Measurements from ENCODE around the gene LRRN3.
A peak's percentile ranks its signal among the peaks of the same experiment; 100 is the strongest.

The LRRN3 gene

DNA sequence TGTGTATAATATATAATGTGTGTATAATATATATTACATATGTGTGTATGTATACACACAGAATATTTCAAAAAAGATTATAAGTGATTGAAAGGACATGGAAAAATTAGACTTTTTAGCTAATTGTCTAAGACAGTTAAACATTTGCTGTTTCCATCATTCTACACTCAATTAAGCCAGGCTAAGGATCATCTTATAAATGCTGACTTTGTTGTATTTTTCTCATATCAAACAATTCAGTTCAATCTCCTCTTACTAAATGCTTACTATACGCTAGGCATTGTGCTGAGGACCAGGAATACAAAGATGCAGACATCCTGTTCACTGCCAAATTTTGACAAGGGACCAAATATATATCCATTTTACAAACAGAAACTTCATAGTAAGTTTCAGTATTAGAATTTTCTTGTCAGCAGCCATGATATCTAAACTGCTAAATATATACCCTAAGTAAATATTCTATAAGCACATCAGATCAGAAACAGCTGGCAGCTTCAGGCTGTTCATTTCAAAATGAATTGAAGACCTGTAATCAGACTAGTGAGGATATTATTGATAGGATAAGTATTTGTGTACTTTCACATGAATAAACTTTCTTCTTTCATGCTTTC, 10.3 kb upstream of the LRRN3 start:
- no peak for DNase-seq (ENCODE audit: low read depth)

DNA sequence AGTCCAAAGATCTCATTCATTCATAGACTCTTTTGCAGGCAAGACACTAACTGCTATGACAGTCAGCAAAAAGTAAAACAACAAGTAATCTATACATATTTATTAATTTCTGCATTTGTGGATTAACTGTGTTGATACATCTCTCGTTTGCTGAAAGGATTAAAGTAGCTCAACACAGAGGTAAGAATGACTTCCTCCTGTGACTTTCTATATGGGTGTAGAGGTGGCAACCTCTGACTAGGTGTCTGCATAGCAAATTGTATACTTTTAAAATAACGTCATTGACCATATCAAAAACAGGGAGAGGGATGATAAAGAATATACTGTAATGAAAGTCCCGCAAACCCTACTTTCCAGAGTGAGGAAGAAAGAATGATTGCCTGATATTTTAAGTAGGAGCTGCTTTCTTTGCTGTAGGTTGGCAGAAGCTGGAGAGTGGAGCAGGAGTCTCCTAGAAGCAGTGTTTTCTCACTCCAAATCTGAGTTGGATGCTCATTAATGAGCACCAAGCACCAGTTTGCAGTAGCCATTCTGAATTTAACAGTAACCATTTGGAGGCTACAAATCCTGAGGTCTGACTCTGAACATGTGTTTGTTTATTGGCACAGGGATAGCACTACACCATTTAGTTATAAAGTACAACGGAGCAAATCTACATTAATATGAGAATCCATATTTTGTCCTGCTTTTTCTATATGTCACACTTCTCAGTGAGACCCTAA, 9.2 kb upstream of the LRRN3 start:
- no peak for DNase-seq (ENCODE audit: low read depth)

DNA sequence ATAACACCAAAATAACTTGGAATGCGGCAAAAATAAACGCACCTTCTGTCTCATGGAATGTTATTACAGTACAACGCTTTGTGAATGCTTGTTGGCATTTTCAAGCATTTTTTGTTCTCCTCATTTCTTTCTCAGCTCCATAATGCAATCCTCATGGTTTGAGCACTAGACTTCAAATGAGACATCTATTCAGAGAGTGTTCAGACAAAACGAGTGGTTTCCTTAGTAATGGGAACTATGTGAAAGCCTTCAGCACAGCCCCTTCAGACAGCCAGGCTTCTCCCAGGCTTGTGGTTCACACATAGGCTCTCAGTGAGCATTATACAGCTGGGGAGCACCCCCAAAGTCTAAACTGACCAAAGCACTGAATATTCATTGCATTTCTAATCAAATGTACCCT, 8.6 kb upstream of the LRRN3 start:
- no peak for DNase-seq (ENCODE audit: low read depth)

GRCh38 chr7:111083413-111083812, 7.5 kb upstream of the LRRN3 start:
- peak; percentile 46 for DNase-seq (ENCODE audit: low read depth)

GRCh38 chr7:111085356-111085755, 5.6 kb upstream of the LRRN3 start:
- DNase-seq (ENCODE audit: low read depth), result no peak

- no peak for DNase-seq (ENCODE audit: low read depth)
These were observed 4.4 kb upstream of the LRRN3 start for GRCh38 chr7:111086532-111086931.

DNA sequence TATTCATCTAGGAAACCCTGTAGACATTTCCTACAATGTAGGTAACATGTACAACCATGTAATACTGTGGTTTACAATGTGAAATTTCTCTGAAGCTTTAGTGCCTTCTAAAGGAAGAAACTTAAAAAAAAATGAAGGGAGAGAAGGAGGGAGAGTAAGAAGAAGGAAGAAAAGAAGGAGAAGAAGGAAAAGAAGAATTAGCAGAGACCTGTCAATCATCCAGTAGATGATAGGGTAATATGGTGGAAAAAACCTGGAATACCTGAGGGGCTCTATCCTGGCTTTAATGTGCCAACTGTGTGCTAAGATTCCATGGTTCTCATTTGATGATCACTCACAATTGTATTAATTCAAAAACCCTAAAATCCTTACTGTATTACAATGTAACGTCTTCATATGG, 2.6 kb upstream of the LRRN3 start:
- no peak for DNase-seq (ENCODE audit: low read depth)

GRCh38 chr7:111089822-111090426, 1.0 kb upstream of the LRRN3 start:
- DNase-seq (ENCODE audit: low read depth), result no peak

DNA sequence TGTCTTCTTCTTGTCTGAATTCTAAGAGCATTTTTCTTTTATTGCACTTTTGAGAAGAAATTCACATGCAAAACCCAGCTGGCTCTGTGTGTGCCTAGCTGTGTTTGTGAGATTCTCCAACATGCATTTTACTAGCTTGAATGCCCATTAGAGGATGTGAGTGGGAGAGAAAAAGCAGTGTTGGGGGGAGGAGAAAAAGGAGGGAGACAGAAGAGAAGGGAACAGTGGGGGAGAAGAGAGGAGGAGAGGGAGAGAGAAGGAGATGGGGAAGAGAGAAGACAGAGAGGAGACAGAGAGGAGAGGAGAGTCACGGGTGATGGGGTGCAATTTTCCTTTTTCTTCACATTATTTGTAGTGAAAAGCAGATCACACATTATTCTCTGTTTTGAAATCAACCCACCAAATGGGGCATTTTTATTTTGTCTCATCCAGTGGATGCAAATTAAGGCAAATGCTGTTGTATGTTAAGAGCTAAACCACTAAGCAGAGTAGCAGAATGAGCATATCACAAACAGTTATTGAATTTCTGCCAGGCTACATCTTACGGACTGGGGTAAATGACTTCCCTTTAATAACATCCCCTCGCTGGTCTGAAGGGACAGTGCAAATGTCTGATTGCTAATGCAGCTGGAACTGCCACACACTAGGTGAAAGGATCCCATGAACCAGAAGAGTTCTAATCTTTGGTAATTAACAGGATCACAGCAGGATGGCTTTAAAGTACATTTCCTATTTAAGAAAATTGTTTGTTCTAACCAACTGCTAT, 849 bp downstream of the LRRN3 start:
- no peak for DNase-seq (ENCODE audit: low read depth)

- DNase-seq (ENCODE audit: low read depth), result no peak
These were observed 1.7 kb downstream of the LRRN3 start for GRCh38 chr7:111092406-111093236.

- no peak for DNase-seq (ENCODE audit: low read depth)
These were observed 2.6 kb downstream of the LRRN3 start for GRCh38 chr7:111093496-111093895.

DNA sequence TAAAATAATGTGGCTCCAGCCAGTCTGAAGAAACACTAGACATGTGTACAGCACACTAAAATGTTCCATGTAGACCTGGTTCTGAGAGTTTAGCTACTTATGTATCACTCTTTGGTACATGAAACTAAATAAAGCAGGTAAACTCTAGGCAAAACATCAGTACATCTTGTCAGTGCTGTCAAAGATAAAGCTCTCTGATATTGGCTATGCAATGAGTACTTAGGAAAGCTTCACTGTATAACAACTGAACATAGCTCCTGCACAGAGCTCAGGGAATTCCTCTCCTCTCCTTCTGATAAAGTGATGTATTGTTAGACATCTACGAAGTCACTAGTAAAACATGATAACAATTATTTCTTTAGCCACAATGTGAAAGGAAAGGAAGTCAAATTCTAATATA, 3.5 kb downstream of the LRRN3 start:
- DNase-seq (ENCODE audit: low read depth), result no peak

DNA sequence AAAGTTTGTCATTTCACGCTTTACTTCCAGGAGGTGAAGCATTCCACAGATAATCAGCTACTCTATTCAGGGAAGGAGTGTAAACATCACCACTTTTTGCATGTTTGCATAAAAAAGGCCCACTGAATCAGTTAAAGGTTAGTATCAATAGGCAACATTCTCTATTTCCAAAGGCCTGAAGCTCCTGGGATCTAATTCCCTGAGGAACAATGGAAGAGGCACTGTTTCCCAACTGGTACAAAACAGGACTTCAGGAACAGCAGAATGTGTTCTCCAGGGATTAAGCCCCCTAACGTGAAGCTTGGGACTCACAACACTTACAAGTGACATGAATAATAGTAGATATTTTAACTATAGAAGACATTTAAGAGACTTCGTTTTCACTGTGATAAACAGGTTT, 6.1 kb downstream of the LRRN3 start:
- DNase-seq (ENCODE audit: low read depth), result no peak

- DNase-seq (ENCODE audit: low read depth), result peak; percentile 35
These were observed 7.3 kb downstream of the LRRN3 start for GRCh38 chr7:111098011-111098925.

DNA sequence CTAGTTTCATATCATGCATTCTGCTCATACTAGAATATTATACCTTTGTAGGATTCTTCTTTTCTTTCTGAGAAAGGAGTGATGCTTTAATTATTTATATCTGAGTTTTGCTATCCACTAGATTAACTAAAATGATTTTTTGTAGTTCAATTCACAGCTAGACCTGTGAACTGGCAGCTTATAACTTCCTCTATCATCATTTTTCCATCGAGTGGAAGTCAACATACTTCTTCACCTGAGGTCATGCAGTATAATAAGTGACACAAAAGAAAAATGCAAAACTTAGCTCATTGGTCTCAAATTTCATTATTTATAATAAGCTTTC, 8.0 kb downstream of the LRRN3 start:
- no peak for DNase-seq (ENCODE audit: low read depth)

GRCh38 chr7:111101856-111102646, 11.1 kb downstream of the LRRN3 start:
- no peak for DNase-seq (ENCODE audit: low read depth)

GRCh38 chr7:111103136-111103535, 12.2 kb downstream of the LRRN3 start:
- no peak for DNase-seq (ENCODE audit: low read depth)

- DNase-seq (ENCODE audit: low read depth), result no peak
These were observed 12.8 kb downstream of the LRRN3 start for GRCh38 chr7:111103678-111104274.

DNA sequence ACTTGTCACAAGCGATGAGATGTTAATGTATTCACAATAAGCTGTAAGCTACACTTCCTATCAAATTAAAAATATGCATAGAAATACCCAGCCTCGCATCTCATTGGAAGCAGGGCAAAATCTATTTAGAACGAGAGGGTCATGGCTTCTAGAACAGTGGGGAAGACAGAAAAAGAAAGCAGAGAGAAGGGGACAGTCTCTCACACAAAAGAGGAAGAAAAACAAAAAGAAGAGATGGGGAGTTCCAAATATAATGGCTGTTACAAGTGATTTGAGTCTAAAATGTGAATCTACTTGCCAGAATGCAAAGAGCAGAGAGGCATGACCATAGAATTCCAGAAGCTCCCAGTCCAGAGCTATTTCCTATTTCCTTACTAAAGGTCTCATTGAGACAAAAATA, 13.8 kb downstream of the LRRN3 start:
- no peak for DNase-seq (ENCODE audit: low read depth)

DNA sequence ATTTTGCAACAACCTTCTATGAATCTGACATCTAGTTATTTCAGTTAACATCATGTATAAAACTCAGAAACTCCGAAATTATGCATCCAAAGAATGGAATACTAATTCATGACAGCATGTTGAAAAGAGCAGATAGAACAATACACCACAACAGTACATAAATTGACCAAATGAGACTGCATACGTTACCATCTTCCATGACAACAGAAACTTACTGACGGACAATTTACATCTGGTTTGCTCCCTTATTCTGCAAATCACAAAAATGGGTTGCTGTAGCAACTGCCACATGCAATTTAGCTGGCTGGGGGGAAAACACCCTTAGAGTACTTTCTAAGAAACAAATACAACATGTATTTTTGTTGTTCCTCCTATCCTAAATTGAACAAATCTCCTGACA, 14.3 kb downstream of the LRRN3 start:
- no peak for DNase-seq (ENCODE audit: low read depth)
